Astrocyte of the spinal cord (primary cell): Measurements from ENCODE around the gene MMP14.

Experiments used
- DNase-seq: peaks from one replicate; pipeline ENCODE4 v3.0.0; 2011; ENCODE audit warnings: low read depth, low spot score
- H3K4me3 ChIP-seq: 2 replicates; pipeline ENCODE4 v1.5.1; 2011; ENCODE audit warnings: low read depth, mild to moderate bottlenecking, low read length, moderate library complexity
- CTCF ChIP-seq: IDR thresholded peaks from 2 replicates; pipeline ENCODE4 v1.5.1; 2012; ENCODE audit warnings: low read depth, mild to moderate bottlenecking, low read length, inconsistent platforms
- in situ Hi-C: cut with HindIII; loops from 2 replicates; pipeline ENCODE4 v1.10.0; 2017; ENCODE audit warnings: low sequenced_read_pairs

The MMP14 gene

GRCh38 chr14:22872833-22873520 is 36.6 kb downstream of the MMP14 start:
- peak overlapping the region; percentile 76 for H3K4me3 ChIP-seq
- no peak for DNase-seq
- no peak for TF ChIP-seq CTCF
- in situ Hi-C loops, result no loop called here

- H3K4me3 ChIP-seq, result no peak overlapping the region
- no peak for DNase-seq
- in situ Hi-C loops, result no loop called here
- no peak for TF ChIP-seq CTCF
Measured at GRCh38 chr14:22875003-22875747, 38.8 kb downstream of the MMP14 start.

- in situ Hi-C loops, result no loop called here
- no peak overlapping the region for H3K4me3 ChIP-seq
- no peak for DNase-seq
- no peak for TF ChIP-seq CTCF
Measured at GRCh38 chr14:22875748-22876319, 39.4 kb downstream of the MMP14 start.

- DNase-seq, result no peak
- in situ Hi-C loops, result no loop called here
- no peak overlapping the region for H3K4me3 ChIP-seq
- TF ChIP-seq CTCF, result no peak
Measured at GRCh38 chr14:22877000-22877501, 40.7 kb downstream of the MMP14 start.

GRCh38 chr14:22878271-22879246 is 42.2 kb downstream of the MMP14 start:
- in situ Hi-C loops, result no loop called here
- no peak for DNase-seq
- TF ChIP-seq CTCF, result no peak
- no peak overlapping the region for H3K4me3 ChIP-seq

- in situ Hi-C loops, result no loop called here
- TF ChIP-seq CTCF, result no peak
- no peak overlapping the region for H3K4me3 ChIP-seq
- DNase-seq, result no peak
Measured at GRCh38 chr14:22882064-22882463, 45.7 kb downstream of the MMP14 start.
